ENCODE data around the gene APOBEC4. TPM values are rescaled to one million over a fixed set of nuclear protein-coding genes. Genes with fewer than 3 reads are reported as not detected.

The APOBEC4 gene
- polyA plus RNA-seq, 1 of the 3 experiments (the other 2 are of a cell fraction) = not detected

- H4K20me1 ChIP-seq (ENCODE audit: insufficient read depth) = no peaks in the 10 kb centered on the region
- TF ChIP-seq MEF2A (IDR thresholded peaks at IDR 0.05; ENCODE audit: borderline replicate concordance, low read depth) (no peak), RCOR1 (IDR thresholded peaks at IDR 0.05; ENCODE audit: low read length) (peak; percentile 40; the same call in 1 of the 2 replicates), PBX3 (IDR thresholded peaks at IDR 0.05) (no peak), POLR2AphosphoS5 (IDR thresholded peaks at IDR 0.05; ENCODE audit: low read depth, low read length) (no peak), MXI1 (IDR thresholded peaks at IDR 0.05; ENCODE audit: low read depth, low read length) (no peak), RFX5 (IDR thresholded peaks at IDR 0.05; ENCODE audit: low read length) (no peak), IRF3 (IDR thresholded peaks at IDR 0.05; ENCODE audit: low read depth, low read length) (no peak), GABPA (IDR thresholded peaks at IDR 0.05; ENCODE audit: low read depth) (no peak), MAX (IDR thresholded peaks at IDR 0.05; ENCODE audit: low read depth) (no peak), NRF1 (IDR thresholded peaks at IDR 0.05; ENCODE audit: low read depth, low read length) (no peak), CHD2 (IDR thresholded peaks at IDR 0.05; ENCODE audit: low read length, partially characterized antibody) (no peak), RAD21 (IDR thresholded peaks at IDR 0.05; ENCODE audit: low read length) (peak; percentile 98), RXRA (IDR thresholded peaks at IDR 0.05; ENCODE audit: borderline replicate concordance, low read depth) (no peak), SMC3 (IDR thresholded peaks at IDR 0.05; ENCODE audit: low read depth, low read length) (peak; percentile 96), TAF1 (IDR thresholded peaks at IDR 0.05; ENCODE audit: borderline replicate concordance, low read depth, low read length) (no peak), TEAD4 (IDR thresholded peaks at IDR 0.05; ENCODE audit: borderline replicate concordance, insufficient read depth) (no peak), EZH2phosphoT487 (IDR thresholded peaks at IDR 0.05; ENCODE audit: borderline replicate concordance, low read depth) (no peak), TCF12 (IDR thresholded peaks at IDR 0.05) (no peak), EP300 (IDR thresholded peaks at IDR 0.05; ENCODE audit: borderline replicate concordance in 1 of 2, low read depth in 1 of 2, low read length in 1 of 2) (no peak), YY1 (IDR thresholded peaks at IDR 0.05; ENCODE audit: low read depth) (peak; percentile 61; the same call in 1 of the 2 replicates), NFIC (IDR thresholded peaks at IDR 0.05; ENCODE audit: borderline replicate concordance) (no peak), USF2 (IDR thresholded peaks at IDR 0.05; ENCODE audit: borderline replicate concordance, low read depth, low read length) (no peak), FOSL2 (IDR thresholded peaks at IDR 0.05; ENCODE audit: borderline replicate concordance, low read depth) (no peak), SIN3A (IDR thresholded peaks at IDR 0.05; ENCODE audit: borderline replicate concordance, low read depth, low read length) (no peak), FOXJ3 (CRISPR knock-in tag; IDR thresholded peaks at IDR 0.05) (no peak), CTCF (IDR thresholded peaks at IDR 0.05) (peak; percentile 93), USF1 (IDR thresholded peaks at IDR 0.05; ENCODE audit: borderline replicate concordance, low read depth) (no peak), FOXM1 (IDR thresholded peaks at IDR 0.05; ENCODE audit: low read depth) (no peak), JUND (IDR thresholded peaks at IDR 0.05) (no peak), ELF1 (IDR thresholded peaks at IDR 0.05) (no peak)
These were observed 2.5 kb upstream of the APOBEC4 start for GRCh38 chr1:183655562-183656075.

More at GRCh38 chr1:183655562-183656075, 2.5 kb upstream of the APOBEC4 start:
- no peak overlapping the region for H3K9ac ChIP-seq
- H3K4me1 ChIP-seq (ENCODE audit: control insufficient read depth in 1 of 2, insufficient read depth in 2 of 2, low read depth in 1 of 2, low read length in 1 of 2) = peaks cover 2 to 9% of the 10 kb centered on the region in 2 experiments; a peak in 3 of 4 replicates
- DNase-seq = peak; percentile 82
- H3K79me2 ChIP-seq (ENCODE audit: insufficient read depth) = no peaks in the 10 kb centered on the region
- no peaks in the 10 kb centered on the region for H3K27me3 ChIP-seq (ENCODE audit: insufficient read depth)
- H3K36me3 ChIP-seq (replicated peaks in 1 of 2; ENCODE audit: control insufficient read depth in 1 of 2, insufficient read depth in 2 of 2, low read length in 1 of 2) = no peaks in the 10 kb centered on the region
- 11% methylated on average over 4 of the region's 4 CpGs for WGBS (ENCODE audit: low lambda C conversion rate)
- no peak overlapping the region; a peak in 1 of 4 replicates for H3K4me3 ChIP-seq (ENCODE audit: low read depth in 2 of 2, low read length in 1 of 2)
- no peak overlapping the region for H3K4me2 ChIP-seq
- no peaks in the 10 kb centered on the region for H3F3A ChIP-seq (replicated peaks; ENCODE audit: insufficient read depth)
- H3K27ac ChIP-seq (ENCODE audit: low read depth in 2 of 2, low read length in 1 of 2) = peak overlapping the region; percentile 19 to 43; a peak in 3 of 4 replicates
- H3K9me3 ChIP-seq = no peaks in the 10 kb centered on the region
- H2AFZ ChIP-seq (ENCODE audit: low read depth) = peak overlapping the region; percentile 66; the same call in 1 of the 2 replicates
- no peaks in the 10 kb centered on the region for H3K9me2 ChIP-seq
- ChIA-PET CTCF (interaction anchor here (0.7 to 6.1 kb wide), 59 partner anchors 9 to 1035 kb away, joined by 3 to 219 read pairs (median 4); partner anchors contain the start of gene COLGALT2), POLR2A (interaction anchor here (1.8 kb wide), 1 partner anchor 260 kb away, joined by 6 read pairs; no protein-coding TSS in a partner anchor)

Measured in SK-N-SH (cell line).